ENCODE results near the gene IMMP1L. TPM values are rescaled to one million over a fixed set of nuclear protein-coding genes. Genes with fewer than 3 reads are reported as not detected.

Gene IMMP1L
- 10 to 100 TPM in 3 of 4 donors, 1 to 10 TPM in 1; 6.5 to 30.5 (median 12.5) TPM for total RNA-seq

GRCh38 chr11:31509429-31510345 is at the start of gene IMMP1L, which contains the start of gene ELP4:
Gene IMMP1L (minus strand): TSS chr11:31509622. CDS start chr11:31463276, 46,346 bp downstream.
Gene ELP4 (plus strand): TSS chr11:31509767. CDS start chr11:31509785, 18 bp downstream.
- WGBS, 2 donors: 0 to 2% methylated on average over 17 to 20 of the region's 47 CpGs
- TF ChIP-seq POLR2A (IDR thresholded peaks at IDR 0.05): peak in 1 of 4 donors; percentile 66
- TF ChIP-seq CTCF (IDR thresholded peaks at IDR 0.05): no peak
- H3K36me3 ChIP-seq: no peaks in the 10 kb centered on the region
- H3K4me1 ChIP-seq: peaks cover 0 to 38% (median 10%) of the 10 kb centered on the region in 3 donors
- H3K4me3 ChIP-seq: peak within 1 kb of the TSS; percentile 85 to 94 (median 86)
- H3K27me3 ChIP-seq: no peaks in the 10 kb centered on the region
- peak; percentile 71 for DNase-seq
- intact Hi-C loops (cut with DNase I): no loop called here
- H3K27ac ChIP-seq: peak within 1 kb of the TSS; percentile 84 to 89 (median 87)
- no peaks in the 10 kb centered on the region for H3K9me3 ChIP-seq

- H3K27me3 ChIP-seq: no peaks in the 10 kb centered on the region
- peaks cover 0 to 10% (median 4%) of the 10 kb centered on the region in 3 donors for H3K4me1 ChIP-seq
- WGBS, 2 donors: 24 to 44% methylated on average over 2 of the region's 2 CpGs
- H3K36me3 ChIP-seq: no peaks in the 10 kb centered on the region
- no peak overlapping the region for H3K4me3 ChIP-seq
- intact Hi-C loops (cut with DNase I): no loop called here
- no peak overlapping the region for H3K27ac ChIP-seq
- no peak for DNase-seq
- TF ChIP-seq CTCF (IDR thresholded peaks at IDR 0.05): no peak
- TF ChIP-seq POLR2A (IDR thresholded peaks at IDR 0.05): no peak
- H3K9me3 ChIP-seq: no peaks in the 10 kb centered on the region
Observed at GRCh38 chr11:31558001-31558400, 48.6 kb upstream of the IMMP1L start.

GRCh38 chr11:31555938-31556337 is 46.5 kb upstream of the IMMP1L start:
- TF ChIP-seq POLR2A (IDR thresholded peaks at IDR 0.05) (no peak), CTCF (IDR thresholded peaks at IDR 0.05) (no peak)
- Histone ChIP-seq H3K4me1 (peaks cover 0 to 10% (median 4%) of the 10 kb centered on the region in 3 donors), H3K27me3 (no peaks in the 10 kb centered on the region), H3K27ac (no peak overlapping the region), H3K4me3 (no peak overlapping the region), H3K36me3 (no peaks in the 10 kb centered on the region), H3K9me3 (no peaks in the 10 kb centered on the region)
- intact Hi-C loops (cut with DNase I): no loop called here
- no peak for DNase-seq
- 86 to 92% methylated on average over 1 of the region's 1 CpG for whole genome bisulfite sequencing, 2 donors

- TF ChIP-seq CTCF (IDR thresholded peaks at IDR 0.05): no peak
- no peak for TF ChIP-seq POLR2A (IDR thresholded peaks at IDR 0.05)
- intact Hi-C loops (cut with DNase I): no loop called here
- no peaks in the 10 kb centered on the region for H3K27me3 ChIP-seq
- no peak for DNase-seq
- peaks cover 0 to 42% (median 5%) of the 10 kb centered on the region in 3 donors for H3K36me3 ChIP-seq
- H3K9me3 ChIP-seq: no peaks in the 10 kb centered on the region
- no peak overlapping the region for H3K4me3 ChIP-seq
- no peaks in the 10 kb centered on the region for H3K4me1 ChIP-seq
- no peak overlapping the region for H3K27ac ChIP-seq
Observed at GRCh38 chr11:31542862-31543261, 33.4 kb upstream of the IMMP1L start.

GRCh38 chr11:31535479-31535878 is 26.1 kb upstream of the IMMP1L start:
- Histone ChIP-seq H3K4me1 (no peaks in the 10 kb centered on the region), H3K4me3 (no peak overlapping the region), H3K27ac (no peak overlapping the region), H3K9me3 (no peaks in the 10 kb centered on the region), H3K36me3 (peaks cover 0 to 3% (median 0%) of the 10 kb centered on the region in 3 donors), H3K27me3 (no peaks in the 10 kb centered on the region)
- DNase-seq: no peak
- WGBS, 2 donors: 81 to 89% methylated on average over 4 of the region's 4 CpGs
- TF ChIP-seq POLR2A (IDR thresholded peaks at IDR 0.05) (no peak), CTCF (IDR thresholded peaks at IDR 0.05) (no peak)
- intact Hi-C loops (cut with DNase I): no loop called here
